HCT116 (cell line): ENCODE data around the gene PACRG.

ENCODE experiments used
- CEBPB ChIP-seq: IDR thresholded peaks from 2 replicates; pipeline ENCODE4 v1.6.1; 2012; ENCODE audit warnings: low read depth
- EZH2 ChIP-seq: fragments of 200-600 bp; sonication (generic); IDR thresholded peaks from 2 replicates; pipeline ENCODE4 v1.6.1; 2017; ENCODE audit warnings: antibody characterized with exemption, mixed run types
- EZH2phosphoT487 ChIP-seq: fragments of 200-600 bp; IDR thresholded peaks from 2 replicates; pipeline ENCODE4 v1.6.1; 2018; ENCODE audit warnings: antibody characterized with exemption, borderline replicate concordance
- JUND ChIP-seq: IDR thresholded peaks from 2 replicates; pipeline ENCODE4 v1.6.1; 2012
- POLR2A ChIP-seq: IDR thresholded peaks from 2 replicates; pipeline ENCODE4 v1.7.0; 2011; ENCODE audit warnings: borderline replicate concordance; ENCODE audit not compliant: insufficient read depth, insufficient read length; ENCODE audit errors: extremely low read depth
- POLR2AphosphoS5 ChIP-seq: IDR thresholded peaks from 2 replicates; pipeline ENCODE4 v1.6.1; 2011; ENCODE audit warnings: mild to moderate bottlenecking, low read depth, low read length, moderate library complexity
- YY1 ChIP-seq: IDR thresholded peaks from 2 replicates; pipeline ENCODE4 v1.6.1; 2011; ENCODE audit warnings: low read length, low read depth, moderate library complexity, mild to moderate bottlenecking; ENCODE audit not compliant: insufficient replicate concordance; ENCODE audit errors: extremely low read depth
- TF ChIP-seq, protein P1 (sequence below), 3 experiments: fragments of 200-600 bp in 1 of 3; sonication (generic) in 1 of 3; IDR thresholded peaks in 2 of 3; conservative IDR thresholded peaks in 1 of 3; 2 replicates each; pipeline ENCODE4 v1.5.1; 2012 to 2017; ENCODE audit warnings: low read depth in 2 of 3, low read length in 2 of 3, antibody characterized with exemption in 1 of 3, borderline replicate concordance in 1 of 3, control low read depth in 1 of 3, mild to moderate bottlenecking in 1 of 3, mixed read lengths in 1 of 3, mixed run types in 1 of 3, moderate library complexity in 1 of 3; ENCODE audit not compliant: insufficient read depth in 1 of 3
- TF ChIP-seq, protein P2 (sequence below): IDR thresholded peaks from 2 replicates; pipeline ENCODE4 v1.6.1; 2012; ENCODE audit warnings: low read depth

DNA sequence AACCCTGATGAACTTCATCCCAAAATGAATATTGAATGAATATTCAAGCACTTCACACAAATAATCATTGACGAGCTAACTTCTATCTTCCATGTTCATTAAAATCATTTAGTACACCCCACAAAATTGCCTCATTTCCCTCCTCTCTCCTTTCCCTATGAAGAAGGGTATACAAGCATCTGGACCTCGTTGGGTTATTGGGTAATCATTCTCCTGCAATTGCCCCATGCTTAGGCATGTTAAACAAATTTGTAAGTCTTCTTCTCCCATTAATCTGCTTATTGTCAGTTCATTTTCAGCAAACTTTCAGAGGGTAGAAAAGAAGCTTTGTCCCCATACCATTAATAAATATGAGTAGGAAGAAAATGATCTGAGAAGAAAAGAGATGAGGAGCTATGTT lies 27.8 kb upstream of the PACRG start:
- TF ChIP-seq POLR2AphosphoS5 (no peak), POLR2A (no peak), JUND (no peak), YY1 (no peak), EZH2phosphoT487 (no peak), EZH2 (no peak), CEBPB (no peak)
- TF ChIP-seq, protein P1, sequence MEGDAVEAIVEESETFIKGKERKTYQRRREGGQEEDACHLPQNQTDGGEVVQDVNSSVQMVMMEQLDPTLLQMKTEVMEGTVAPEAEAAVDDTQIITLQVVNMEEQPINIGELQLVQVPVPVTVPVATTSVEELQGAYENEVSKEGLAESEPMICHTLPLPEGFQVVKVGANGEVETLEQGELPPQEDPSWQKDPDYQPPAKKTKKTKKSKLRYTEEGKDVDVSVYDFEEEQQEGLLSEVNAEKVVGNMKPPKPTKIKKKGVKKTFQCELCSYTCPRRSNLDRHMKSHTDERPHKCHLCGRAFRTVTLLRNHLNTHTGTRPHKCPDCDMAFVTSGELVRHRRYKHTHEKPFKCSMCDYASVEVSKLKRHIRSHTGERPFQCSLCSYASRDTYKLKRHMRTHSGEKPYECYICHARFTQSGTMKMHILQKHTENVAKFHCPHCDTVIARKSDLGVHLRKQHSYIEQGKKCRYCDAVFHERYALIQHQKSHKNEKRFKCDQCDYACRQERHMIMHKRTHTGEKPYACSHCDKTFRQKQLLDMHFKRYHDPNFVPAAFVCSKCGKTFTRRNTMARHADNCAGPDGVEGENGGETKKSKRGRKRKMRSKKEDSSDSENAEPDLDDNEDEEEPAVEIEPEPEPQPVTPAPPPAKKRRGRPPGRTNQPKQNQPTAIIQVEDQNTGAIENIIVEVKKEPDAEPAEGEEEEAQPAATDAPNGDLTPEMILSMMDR (IDR thresholded peaks at IDR 0.05 in 2 of 3, conservative IDR thresholded peaks at IDR 0.05 in 1 of 3; ENCODE audit: borderline replicate concordance in 1 of 3, insufficient read depth in 1 of 3, low read depth in 2 of 3, low read length in 2 of 3), result no peak
- TF ChIP-seq, protein P2, sequence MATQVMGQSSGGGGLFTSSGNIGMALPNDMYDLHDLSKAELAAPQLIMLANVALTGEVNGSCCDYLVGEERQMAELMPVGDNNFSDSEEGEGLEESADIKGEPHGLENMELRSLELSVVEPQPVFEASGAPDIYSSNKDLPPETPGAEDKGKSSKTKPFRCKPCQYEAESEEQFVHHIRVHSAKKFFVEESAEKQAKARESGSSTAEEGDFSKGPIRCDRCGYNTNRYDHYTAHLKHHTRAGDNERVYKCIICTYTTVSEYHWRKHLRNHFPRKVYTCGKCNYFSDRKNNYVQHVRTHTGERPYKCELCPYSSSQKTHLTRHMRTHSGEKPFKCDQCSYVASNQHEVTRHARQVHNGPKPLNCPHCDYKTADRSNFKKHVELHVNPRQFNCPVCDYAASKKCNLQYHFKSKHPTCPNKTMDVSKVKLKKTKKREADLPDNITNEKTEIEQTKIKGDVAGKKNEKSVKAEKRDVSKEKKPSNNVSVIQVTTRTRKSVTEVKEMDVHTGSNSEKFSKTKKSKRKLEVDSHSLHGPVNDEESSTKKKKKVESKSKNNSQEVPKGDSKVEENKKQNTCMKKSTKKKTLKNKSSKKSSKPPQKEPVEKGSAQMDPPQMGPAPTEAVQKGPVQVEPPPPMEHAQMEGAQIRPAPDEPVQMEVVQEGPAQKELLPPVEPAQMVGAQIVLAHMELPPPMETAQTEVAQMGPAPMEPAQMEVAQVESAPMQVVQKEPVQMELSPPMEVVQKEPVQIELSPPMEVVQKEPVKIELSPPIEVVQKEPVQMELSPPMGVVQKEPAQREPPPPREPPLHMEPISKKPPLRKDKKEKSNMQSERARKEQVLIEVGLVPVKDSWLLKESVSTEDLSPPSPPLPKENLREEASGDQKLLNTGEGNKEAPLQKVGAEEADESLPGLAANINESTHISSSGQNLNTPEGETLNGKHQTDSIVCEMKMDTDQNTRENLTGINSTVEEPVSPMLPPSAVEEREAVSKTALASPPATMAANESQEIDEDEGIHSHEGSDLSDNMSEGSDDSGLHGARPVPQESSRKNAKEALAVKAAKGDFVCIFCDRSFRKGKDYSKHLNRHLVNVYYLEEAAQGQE, result no peak
